ENCODE measurements around the gene PKNOX2.

Gene PKNOX2

GRCh38 chr11:125463590-125464269 lies 299.2 kb downstream of the PKNOX2 start:
- no peak for DNase-seq (ENCODE audit: low read depth in 2 of 3, low spot score in 1 of 3)

DNA sequence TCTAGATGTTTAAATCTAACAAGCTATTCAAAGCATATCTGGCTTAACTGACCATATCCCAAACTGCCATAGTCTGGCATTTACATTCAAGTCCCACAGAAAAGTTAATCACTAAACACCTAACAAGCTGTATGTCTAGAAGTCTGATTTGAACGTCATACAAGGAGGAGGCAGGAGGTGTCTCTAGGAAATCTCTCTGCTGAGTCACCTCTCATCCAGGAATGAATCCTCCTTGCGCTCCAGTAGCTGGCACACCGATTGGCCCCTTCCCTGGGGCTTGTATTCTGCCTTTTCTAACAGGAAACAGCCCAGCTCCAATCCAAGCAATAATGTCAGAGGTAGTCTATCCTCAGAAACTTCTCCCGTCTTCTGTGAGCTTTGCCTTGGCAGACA lies 299.7 kb downstream of the PKNOX2 start:
- DNase-seq (ENCODE audit: low read depth in 2 of 3, low spot score in 1 of 3): no peak

DNA sequence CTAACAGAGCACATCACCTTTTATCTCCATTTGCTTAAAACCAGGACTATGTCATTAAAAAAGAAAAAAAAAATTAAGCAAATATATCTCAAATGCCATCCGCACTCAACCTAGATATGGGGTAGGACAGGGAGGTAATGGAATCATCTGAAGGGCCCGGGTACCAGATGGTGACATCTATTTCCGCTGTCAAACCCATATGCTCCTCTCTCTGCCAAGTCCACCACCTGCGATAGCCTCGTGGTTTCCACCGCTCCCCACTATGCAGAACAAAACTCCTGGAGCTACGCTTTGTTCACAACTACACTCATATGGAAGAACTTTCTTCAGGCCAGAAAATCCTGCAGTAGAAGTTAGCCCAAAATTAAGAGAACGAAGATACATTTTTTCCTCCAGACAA lies 300.1 kb downstream of the PKNOX2 start:
- no peak for DNase-seq (ENCODE audit: low read depth in 2 of 3, low spot score in 1 of 3)

DNA sequence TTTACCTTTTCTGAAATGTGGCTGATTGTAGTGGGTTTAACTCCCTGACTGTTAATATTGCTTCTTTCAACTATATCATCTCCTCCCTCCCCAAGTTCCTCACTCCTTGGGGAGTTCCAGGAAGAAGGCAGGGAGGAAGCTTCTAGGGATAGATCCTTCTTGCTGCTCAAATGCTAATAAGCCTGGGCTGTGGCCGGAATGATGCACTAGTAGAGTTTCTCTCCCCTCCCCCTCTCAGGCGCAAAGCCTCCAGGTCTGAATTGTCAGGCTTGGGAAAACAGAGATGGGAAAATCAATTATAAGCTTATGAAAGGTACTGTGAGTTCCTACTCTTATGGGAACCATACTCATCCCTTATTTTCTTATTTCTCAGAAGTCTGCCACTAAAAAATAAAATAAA lies 300.7 kb downstream of the PKNOX2 start:
- no peak for DNase-seq (ENCODE audit: low read depth in 2 of 3, low spot score in 1 of 3)

DNA sequence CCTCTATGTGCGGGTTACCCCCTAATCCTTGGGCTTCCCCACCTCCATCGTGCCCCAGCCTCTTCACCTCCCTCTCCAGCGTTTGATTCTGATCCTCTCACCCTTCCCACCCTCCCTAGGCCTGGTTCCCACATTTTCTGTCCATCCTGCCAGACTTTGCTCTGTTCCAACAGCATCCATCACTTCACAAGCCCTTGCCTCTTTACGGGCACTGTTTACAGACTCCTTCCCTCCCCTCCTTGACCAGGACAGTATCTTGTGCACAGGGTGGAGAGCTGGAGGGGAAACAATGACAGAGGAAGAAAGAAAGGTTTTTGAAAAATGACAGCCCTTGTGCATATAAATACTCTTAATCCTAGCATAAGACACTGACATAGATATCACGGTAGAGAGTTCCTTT lies 301.1 kb downstream of the PKNOX2 start:
- no peak for DNase-seq (ENCODE audit: low read depth in 2 of 3, low spot score in 1 of 3)

DNA sequence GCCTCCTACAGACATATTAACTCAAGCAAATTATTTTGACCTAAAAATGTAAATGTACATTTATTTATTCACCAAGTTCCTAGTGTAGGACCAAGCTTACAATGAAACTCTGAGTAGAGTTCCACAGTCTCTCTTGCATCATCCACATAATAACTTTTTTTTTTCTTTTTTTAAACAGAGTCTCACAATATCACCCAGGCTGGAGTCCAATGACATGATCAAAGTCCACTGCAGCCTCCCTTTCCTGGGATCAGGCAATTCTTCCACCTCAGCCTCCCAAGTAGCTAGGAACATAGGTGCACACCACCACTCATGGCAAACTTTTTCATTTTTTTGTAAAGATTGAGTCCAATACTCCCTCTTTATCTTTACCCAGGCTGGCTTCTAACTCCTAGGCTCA lies 303.5 kb downstream of the PKNOX2 start:
- no peak for DNase-seq (ENCODE audit: low read depth in 2 of 3, low spot score in 1 of 3)

- no peak for DNase-seq (ENCODE audit: low read depth in 2 of 3, low spot score in 1 of 3)
Observed at GRCh38 chr11:125468852-125469251, 304.3 kb downstream of the PKNOX2 start.

DNA sequence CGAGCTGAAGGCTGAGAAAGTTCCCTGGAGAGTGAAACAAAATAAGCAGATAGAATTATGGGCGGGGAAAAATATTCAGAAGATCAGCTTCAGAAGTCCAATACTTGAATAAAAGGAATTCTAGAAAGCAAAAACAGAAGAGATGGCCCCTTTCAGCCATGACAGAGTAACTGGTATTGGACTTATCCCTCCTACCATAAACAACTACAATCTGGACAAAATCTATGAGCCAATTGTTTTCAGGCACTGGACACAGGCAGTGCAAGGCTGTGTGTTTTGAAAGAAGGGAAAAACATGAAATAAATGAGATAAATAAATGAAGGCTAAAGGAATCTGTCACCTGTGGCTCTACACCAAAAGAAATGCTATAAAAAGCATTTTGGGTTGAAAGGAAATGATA lies 305.8 kb downstream of the PKNOX2 start:
- no peak for DNase-seq (ENCODE audit: low read depth in 2 of 3, low spot score in 1 of 3)

DNA sequence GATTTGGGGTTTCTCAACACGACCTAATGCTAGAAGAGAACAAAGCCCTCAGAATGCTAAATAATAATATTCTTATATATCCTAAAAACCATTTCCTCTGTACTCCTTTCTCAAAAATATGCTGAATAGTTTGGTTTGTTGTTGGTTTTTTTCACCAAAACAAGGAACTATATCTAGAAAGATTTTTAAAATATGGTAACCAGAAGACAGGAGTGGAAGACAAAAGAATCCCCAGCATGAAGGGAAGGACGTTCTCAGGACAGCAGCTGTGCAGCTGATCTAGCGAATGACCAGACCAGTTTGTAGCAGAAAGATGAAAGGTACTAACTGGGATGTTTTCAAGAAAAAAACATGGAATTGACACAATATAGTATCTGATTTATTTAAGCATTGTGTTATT lies 312.2 kb downstream of the PKNOX2 start:
- DNase-seq (ENCODE audit: low read depth in 2 of 3, low spot score in 1 of 3): no peak

- DNase-seq (ENCODE audit: low read depth in 2 of 3, low spot score in 1 of 3): no peak
Observed at GRCh38 chr11:125479137-125479536, 314.6 kb downstream of the PKNOX2 start.

GRCh38 chr11:125481531-125481930 lies 317.0 kb downstream of the PKNOX2 start:
- no peak for DNase-seq (ENCODE audit: low read depth in 2 of 3, low spot score in 1 of 3)
